SK-N-SH (cell line): ENCODE results near the gene ASIC1. TPM values are rescaled to one million over a fixed set of nuclear protein-coding genes. Genes with fewer than 3 reads are reported as not detected.

ENCODE experiments used
- CTCF ChIA-PET: fragments of 300-600, 350-600 bp; formaldehyde crosslinking; extraction: SDS; loops from one replicate; lab custom pipeline; 2021; lab: Yijun Ruan, JAX
- POLR2A ChIA-PET: fragments of 350-600 bp; sonication (Branson Sonifier 250); formaldehyde crosslinking; extraction: SDS; loops from one replicate; lab custom pipeline; 2020; ENCODE audit warnings: antibody characterized with exemption, inconsistent platforms; lab: Yijun Ruan, JAX
- DNase-seq: peaks from one replicate; pipeline ENCODE4 v3.0.0; 2012
- H2AFZ ChIP-seq: fragments of 200-600 bp; sonication (generic); 2 replicates; pipeline ENCODE4 v1.8.1; 2016; ENCODE audit warnings: antibody characterized with exemption, mild to moderate bottlenecking, low read depth
- H3F3A ChIP-seq: fragments of 200-600 bp; sonication (generic); replicated peaks from 2 replicates; pipeline ENCODE3; 2016; ENCODE audit warnings: antibody characterized with exemption, mild to moderate bottlenecking; ENCODE audit not compliant: insufficient read depth
- H3K27ac ChIP-seq, 2 experiments: fragments of 200-500 bp in 1 of 2; fragments of 200-600 bp in 1 of 2; sonication (Bioruptor generic) in 1 of 2; sonication (generic), shearing (Covaris generic) in 1 of 2; 2 replicates each; pipeline versions ENCODE4 v1.5.1 to v1.6.1; 2014 to 2016; ENCODE audit warnings: low read depth in 2 of 2, inconsistent platforms in 1 of 2, low read length in 1 of 2, mild to moderate bottlenecking in 1 of 2, mixed read lengths in 1 of 2
- H3K27me3 ChIP-seq: fragments of 200-600 bp; sonication (generic), shearing (Covaris generic); 2 replicates; pipeline ENCODE4 v1.6.1; 2016; ENCODE audit warnings: mixed run types; ENCODE audit not compliant: insufficient read depth
- H3K36me3 ChIP-seq, 2 experiments: fragments of 200-500 bp in 1 of 2; fragments of 200-600 bp in 1 of 2; sonication (Bioruptor generic) in 1 of 2; sonication (generic) in 1 of 2; replicated peaks in 1 of 2; 2 replicates each; pipeline versions ENCODE3 to v1.5.1; 2014 to 2016; ENCODE audit warnings: low read length in 1 of 2, mild to moderate bottlenecking in 1 of 2; ENCODE audit not compliant: insufficient read depth in 2 of 2, control insufficient read depth in 1 of 2
- H3K4me1 ChIP-seq, 2 experiments: fragments of 200-500 bp in 1 of 2; fragments of 200-600 bp in 1 of 2; sonication (Bioruptor generic) in 1 of 2; sonication (generic), shearing (Covaris generic) in 1 of 2; 2 replicates each; pipeline versions ENCODE4 v1.5.1 to v1.6.1; 2014 to 2016; ENCODE audit warnings: low read depth in 1 of 2, low read length in 1 of 2, mixed run types in 1 of 2; ENCODE audit not compliant: insufficient read depth in 2 of 2, control insufficient read depth in 1 of 2
- H3K4me2 ChIP-seq: fragments of 200-600 bp; sonication (generic), shearing (Covaris generic); 2 replicates; pipeline ENCODE4 v1.6.1; 2017; ENCODE audit warnings: mixed run types
- H3K4me3 ChIP-seq, 2 experiments: fragments of 200-500 bp in 1 of 2; fragments of 200-600 bp in 1 of 2; sonication (Bioruptor generic) in 1 of 2; sonication (generic), shearing (Covaris generic) in 1 of 2; 2 replicates each; pipeline versions ENCODE4 v1.5.1 to v1.8.1; 2014 to 2016; ENCODE audit warnings: low read depth in 2 of 2, inconsistent platforms in 1 of 2, low read length in 1 of 2, mild to moderate bottlenecking in 1 of 2, mixed read lengths in 1 of 2, moderate library complexity in 1 of 2
- H3K79me2 ChIP-seq: fragments of 200-600 bp; sonication (generic); 2 replicates; pipeline ENCODE4 v1.8.1; 2017; ENCODE audit warnings: mild to moderate bottlenecking; ENCODE audit not compliant: insufficient read depth
- H3K9ac ChIP-seq: fragments of 200-600 bp; sonication (generic); 2 replicates; pipeline ENCODE4 v1.6.1; 2017; ENCODE audit warnings: mixed run types
- H3K9me2 ChIP-seq: fragments of 200-600 bp; sonication (generic); 2 replicates; pipeline ENCODE4 v1.6.1; 2017; ENCODE audit warnings: mixed run types
- H3K9me3 ChIP-seq: fragments of 200-600 bp; sonication (generic); 2 replicates; pipeline ENCODE4 v1.6.1; 2017; ENCODE audit warnings: mixed run types, mild to moderate bottlenecking, moderate library complexity
- H4K20me1 ChIP-seq: fragments of 200-600 bp; sonication (generic); 2 replicates; pipeline ENCODE4 v1.6.1; 2017; ENCODE audit warnings: mild to moderate bottlenecking, mixed run types; ENCODE audit not compliant: insufficient read depth
- EZH2phosphoT487 ChIP-seq: fragments of 200-600 bp; sonication (generic); IDR thresholded peaks from 2 replicates; pipeline ENCODE4 v1.6.1; 2017; ENCODE audit warnings: low read depth, mixed run types, mild to moderate bottlenecking, antibody characterized with exemption, moderate library complexity, borderline replicate concordance
- FOXJ3 ChIP-seq: sonication (generic); formaldehyde crosslinking; IDR thresholded peaks from 2 replicates; pipeline ENCODE4 v1.5.1; 2020; ENCODE audit warnings: mild to moderate bottlenecking, missing genetic modification reagents
- GATA2 ChIP-seq: sonication (generic); formaldehyde crosslinking; IDR thresholded peaks from 2 replicates; pipeline ENCODE4 v1.5.0; 2020; ENCODE audit warnings: mild to moderate bottlenecking, missing genetic modification reagents
- MEF2A ChIP-seq: IDR thresholded peaks from 2 replicates; pipeline ENCODE4 v1.4.0; 2012; ENCODE audit warnings: low read depth, borderline replicate concordance
- MXI1 ChIP-seq: IDR thresholded peaks from 2 replicates; pipeline ENCODE4 v1.6.1; 2012; ENCODE audit warnings: mild to moderate bottlenecking, low read depth, low read length, improper control_type of control experiment
- RCOR1 ChIP-seq: fragments of 150-350 bp; IDR thresholded peaks from 2 replicates; pipeline ENCODE4 v1.6.1; 2017; ENCODE audit warnings: antibody characterized with exemption, low read length
- RFX5 ChIP-seq: IDR thresholded peaks from 2 replicates; pipeline ENCODE4 v1.6.1; 2012; ENCODE audit warnings: mild to moderate bottlenecking, improper control_type of control experiment, low read length
- RXRA ChIP-seq: IDR thresholded peaks from 2 replicates; pipeline ENCODE4 v1.4.0; 2012; ENCODE audit warnings: low read depth, mild to moderate bottlenecking, borderline replicate concordance
- SMC3 ChIP-seq: IDR thresholded peaks from 2 replicates; pipeline ENCODE4 v1.6.1; 2012; ENCODE audit warnings: low read depth, low read length, improper control_type of control experiment
- TAF1 ChIP-seq: IDR thresholded peaks from 2 replicates; pipeline ENCODE4 v1.6.1; 2012; ENCODE audit warnings: low read depth, mild to moderate bottlenecking, low read length, moderate library complexity, borderline replicate concordance
- YY1 ChIP-seq: IDR thresholded peaks from 2 replicates; pipeline ENCODE4 v1.4.0; 2012; ENCODE audit warnings: low read depth, mild to moderate bottlenecking
- WGBS: methylation state at CpG from one replicate; pipeline ENCODE4 v1.1.6; 2017; ENCODE audit warnings: low lambda C conversion rate; 5-methylcytosine and 5-hydroxymethylcytosine counted together
- polyA plus RNA-seq, 3 experiments: library from polyadenylated mRNA; depleted of rRNA; stranded (reverse); fragments of >200 nt; gene quantifications; 2 replicates each; pipeline ENCODE4 v1.2.3, GENCODE V29; 2012
- TF ChIP-seq, protein P1 (sequence below): IDR thresholded peaks from 2 replicates; pipeline ENCODE4 v1.4.0; 2012; ENCODE audit warnings: low read depth, borderline replicate concordance
- TF ChIP-seq, protein P2 (sequence below): IDR thresholded peaks from 2 replicates; pipeline ENCODE4 v1.4.0; 2012; ENCODE audit warnings: low read depth, borderline replicate concordance
- TF ChIP-seq, protein P3 (sequence below): IDR thresholded peaks from 2 replicates; pipeline ENCODE4 v1.6.1; 2012; ENCODE audit warnings: mild to moderate bottlenecking, low read depth, low read length, moderate library complexity
- TF ChIP-seq, protein P4 (sequence below): fragments of 150-350 bp; IDR thresholded peaks from 2 replicates; pipeline ENCODE4 v1.6.1; 2017; ENCODE audit warnings: antibody characterized with exemption, low read length, low read depth, borderline replicate concordance
- TF ChIP-seq, protein P5 (sequence below): fragments of 200-600 bp; sonication (generic); IDR thresholded peaks from 2 replicates; pipeline ENCODE4 v1.6.1; 2017; ENCODE audit warnings: antibody characterized with exemption, mild to moderate bottlenecking, moderate library complexity

ASIC1 gene
- polyA plus RNA-seq, 1 of the 3 experiments (the other 2 are of a cell fraction) = 28.4 TPM

DNA sequence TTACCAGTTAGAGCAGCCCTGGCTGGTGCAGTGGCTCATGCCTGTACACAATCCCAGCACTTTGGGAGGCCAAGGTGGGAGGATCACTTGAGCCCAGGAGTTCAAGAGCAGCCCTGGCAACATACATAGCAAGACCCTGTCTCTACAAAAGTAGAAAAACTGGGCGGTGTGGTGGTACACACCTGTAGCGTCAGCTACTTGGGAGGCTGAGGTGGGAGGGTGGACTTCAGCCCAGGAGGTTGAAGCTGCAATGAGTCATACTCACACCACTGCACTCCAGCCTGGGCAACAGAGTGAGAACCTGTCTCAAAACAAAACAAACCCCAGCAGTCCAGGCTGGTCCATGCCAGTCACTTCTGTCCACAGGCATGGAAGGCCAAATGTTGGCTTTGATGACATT, 62.0 kb downstream of the ASIC1 start:
- Histone ChIP-seq H3K9me2 (no peaks in the 10 kb centered on the region), H3K27ac (no peak overlapping the region), H3K4me2 (no peak overlapping the region), H3F3A (no peaks in the 10 kb centered on the region), H4K20me1 (no peaks in the 10 kb centered on the region), H3K36me3 (peaks cover 15 to 29% of the 10 kb centered on the region in 2 experiments), H3K79me2 (peaks cover 52% of the 10 kb centered on the region), H3K27me3 (no peaks in the 10 kb centered on the region), H3K4me3 (no peak overlapping the region), H3K4me1 (no peaks in the 10 kb centered on the region), H3K9me3 (no peaks in the 10 kb centered on the region), H2AFZ (no peak overlapping the region), H3K9ac (no peak overlapping the region)
- ChIA-PET POLR2A (no interaction called here), CTCF (interaction anchor here (1.0 to 1.6 kb wide), 3 partner anchors 11 to 152 kb away, joined by 3 to 5 read pairs (median 4); no protein-coding TSS in a partner anchor)
- no peak for DNase-seq
- WGBS = 100% methylated on average over 2 of the region's 2 CpGs
- no peak for TF ChIP-seq MEF2A
- TF ChIP-seq, protein P1, sequence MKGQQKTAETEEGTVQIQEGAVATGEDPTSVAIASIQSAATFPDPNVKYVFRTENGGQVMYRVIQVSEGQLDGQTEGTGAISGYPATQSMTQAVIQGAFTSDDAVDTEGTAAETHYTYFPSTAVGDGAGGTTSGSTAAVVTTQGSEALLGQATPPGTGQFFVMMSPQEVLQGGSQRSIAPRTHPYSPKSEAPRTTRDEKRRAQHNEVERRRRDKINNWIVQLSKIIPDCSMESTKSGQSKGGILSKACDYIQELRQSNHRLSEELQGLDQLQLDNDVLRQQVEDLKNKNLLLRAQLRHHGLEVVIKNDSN = no peak
- no peak for TF ChIP-seq MXI1
- TF ChIP-seq, protein P2, sequence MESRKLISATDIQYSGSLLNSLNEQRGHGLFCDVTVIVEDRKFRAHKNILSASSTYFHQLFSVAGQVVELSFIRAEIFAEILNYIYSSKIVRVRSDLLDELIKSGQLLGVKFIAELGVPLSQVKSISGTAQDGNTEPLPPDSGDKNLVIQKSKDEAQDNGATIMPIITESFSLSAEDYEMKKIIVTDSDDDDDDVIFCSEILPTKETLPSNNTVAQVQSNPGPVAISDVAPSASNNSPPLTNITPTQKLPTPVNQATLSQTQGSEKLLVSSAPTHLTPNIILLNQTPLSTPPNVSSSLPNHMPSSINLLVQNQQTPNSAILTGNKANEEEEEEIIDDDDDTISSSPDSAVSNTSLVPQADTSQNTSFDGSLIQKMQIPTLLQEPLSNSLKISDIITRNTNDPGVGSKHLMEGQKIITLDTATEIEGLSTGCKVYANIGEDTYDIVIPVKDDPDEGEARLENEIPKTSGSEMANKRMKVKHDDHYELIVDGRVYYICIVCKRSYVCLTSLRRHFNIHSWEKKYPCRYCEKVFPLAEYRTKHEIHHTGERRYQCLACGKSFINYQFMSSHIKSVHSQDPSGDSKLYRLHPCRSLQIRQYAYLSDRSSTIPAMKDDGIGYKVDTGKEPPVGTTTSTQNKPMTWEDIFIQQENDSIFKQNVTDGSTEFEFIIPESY = no peak
- TF ChIP-seq, protein P3, sequence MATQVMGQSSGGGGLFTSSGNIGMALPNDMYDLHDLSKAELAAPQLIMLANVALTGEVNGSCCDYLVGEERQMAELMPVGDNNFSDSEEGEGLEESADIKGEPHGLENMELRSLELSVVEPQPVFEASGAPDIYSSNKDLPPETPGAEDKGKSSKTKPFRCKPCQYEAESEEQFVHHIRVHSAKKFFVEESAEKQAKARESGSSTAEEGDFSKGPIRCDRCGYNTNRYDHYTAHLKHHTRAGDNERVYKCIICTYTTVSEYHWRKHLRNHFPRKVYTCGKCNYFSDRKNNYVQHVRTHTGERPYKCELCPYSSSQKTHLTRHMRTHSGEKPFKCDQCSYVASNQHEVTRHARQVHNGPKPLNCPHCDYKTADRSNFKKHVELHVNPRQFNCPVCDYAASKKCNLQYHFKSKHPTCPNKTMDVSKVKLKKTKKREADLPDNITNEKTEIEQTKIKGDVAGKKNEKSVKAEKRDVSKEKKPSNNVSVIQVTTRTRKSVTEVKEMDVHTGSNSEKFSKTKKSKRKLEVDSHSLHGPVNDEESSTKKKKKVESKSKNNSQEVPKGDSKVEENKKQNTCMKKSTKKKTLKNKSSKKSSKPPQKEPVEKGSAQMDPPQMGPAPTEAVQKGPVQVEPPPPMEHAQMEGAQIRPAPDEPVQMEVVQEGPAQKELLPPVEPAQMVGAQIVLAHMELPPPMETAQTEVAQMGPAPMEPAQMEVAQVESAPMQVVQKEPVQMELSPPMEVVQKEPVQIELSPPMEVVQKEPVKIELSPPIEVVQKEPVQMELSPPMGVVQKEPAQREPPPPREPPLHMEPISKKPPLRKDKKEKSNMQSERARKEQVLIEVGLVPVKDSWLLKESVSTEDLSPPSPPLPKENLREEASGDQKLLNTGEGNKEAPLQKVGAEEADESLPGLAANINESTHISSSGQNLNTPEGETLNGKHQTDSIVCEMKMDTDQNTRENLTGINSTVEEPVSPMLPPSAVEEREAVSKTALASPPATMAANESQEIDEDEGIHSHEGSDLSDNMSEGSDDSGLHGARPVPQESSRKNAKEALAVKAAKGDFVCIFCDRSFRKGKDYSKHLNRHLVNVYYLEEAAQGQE = no peak
- no peak for TF ChIP-seq FOXJ3 (CRISPR knock-in tag)
- TF ChIP-seq RXRA = no peak
- TF ChIP-seq GATA2 (CRISPR knock-in tag) = no peak
- TF ChIP-seq TAF1 = no peak
- TF ChIP-seq, protein P4, sequence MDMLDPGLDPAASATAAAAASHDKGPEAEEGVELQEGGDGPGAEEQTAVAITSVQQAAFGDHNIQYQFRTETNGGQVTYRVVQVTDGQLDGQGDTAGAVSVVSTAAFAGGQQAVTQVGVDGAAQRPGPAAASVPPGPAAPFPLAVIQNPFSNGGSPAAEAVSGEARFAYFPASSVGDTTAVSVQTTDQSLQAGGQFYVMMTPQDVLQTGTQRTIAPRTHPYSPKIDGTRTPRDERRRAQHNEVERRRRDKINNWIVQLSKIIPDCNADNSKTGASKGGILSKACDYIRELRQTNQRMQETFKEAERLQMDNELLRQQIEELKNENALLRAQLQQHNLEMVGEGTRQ = no peak
- no peak for TF ChIP-seq YY1
- no peak for TF ChIP-seq SMC3
- TF ChIP-seq RFX5 = no peak
- TF ChIP-seq EZH2phosphoT487 = no peak
- TF ChIP-seq, protein P5, sequence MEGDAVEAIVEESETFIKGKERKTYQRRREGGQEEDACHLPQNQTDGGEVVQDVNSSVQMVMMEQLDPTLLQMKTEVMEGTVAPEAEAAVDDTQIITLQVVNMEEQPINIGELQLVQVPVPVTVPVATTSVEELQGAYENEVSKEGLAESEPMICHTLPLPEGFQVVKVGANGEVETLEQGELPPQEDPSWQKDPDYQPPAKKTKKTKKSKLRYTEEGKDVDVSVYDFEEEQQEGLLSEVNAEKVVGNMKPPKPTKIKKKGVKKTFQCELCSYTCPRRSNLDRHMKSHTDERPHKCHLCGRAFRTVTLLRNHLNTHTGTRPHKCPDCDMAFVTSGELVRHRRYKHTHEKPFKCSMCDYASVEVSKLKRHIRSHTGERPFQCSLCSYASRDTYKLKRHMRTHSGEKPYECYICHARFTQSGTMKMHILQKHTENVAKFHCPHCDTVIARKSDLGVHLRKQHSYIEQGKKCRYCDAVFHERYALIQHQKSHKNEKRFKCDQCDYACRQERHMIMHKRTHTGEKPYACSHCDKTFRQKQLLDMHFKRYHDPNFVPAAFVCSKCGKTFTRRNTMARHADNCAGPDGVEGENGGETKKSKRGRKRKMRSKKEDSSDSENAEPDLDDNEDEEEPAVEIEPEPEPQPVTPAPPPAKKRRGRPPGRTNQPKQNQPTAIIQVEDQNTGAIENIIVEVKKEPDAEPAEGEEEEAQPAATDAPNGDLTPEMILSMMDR = no peak
- TF ChIP-seq RCOR1 = no peak
